GM13976 (cell line): ENCODE data around the gene RAX2.

Experiments used
- DNase-seq: peaks from one replicate; pipeline ENCODE4 v3.0.0; 2012; ENCODE audit warnings: low spot score
- in situ Hi-C: fragments of 300-500 bp; cut with MboI; formaldehyde crosslinking; loops from one replicate; pipeline ENCODE4 v1.12.0; 2022; ENCODE audit warnings: low sequenced_read_pairs, mixed read lengths, inconsistent platforms; ENCODE audit not compliant: unreplicated experiment
- TF ChIP-seq, protein P1 (sequence below): IDR thresholded peaks from 2 replicates; pipeline ENCODE4 v1.5.1; 2012; ENCODE audit warnings: borderline replicate concordance, mild to moderate bottlenecking; ENCODE audit not compliant: insufficient read depth; ENCODE audit errors: extremely low read depth, missing control alignments, control extremely low read depth

RAX2 gene

DNA sequence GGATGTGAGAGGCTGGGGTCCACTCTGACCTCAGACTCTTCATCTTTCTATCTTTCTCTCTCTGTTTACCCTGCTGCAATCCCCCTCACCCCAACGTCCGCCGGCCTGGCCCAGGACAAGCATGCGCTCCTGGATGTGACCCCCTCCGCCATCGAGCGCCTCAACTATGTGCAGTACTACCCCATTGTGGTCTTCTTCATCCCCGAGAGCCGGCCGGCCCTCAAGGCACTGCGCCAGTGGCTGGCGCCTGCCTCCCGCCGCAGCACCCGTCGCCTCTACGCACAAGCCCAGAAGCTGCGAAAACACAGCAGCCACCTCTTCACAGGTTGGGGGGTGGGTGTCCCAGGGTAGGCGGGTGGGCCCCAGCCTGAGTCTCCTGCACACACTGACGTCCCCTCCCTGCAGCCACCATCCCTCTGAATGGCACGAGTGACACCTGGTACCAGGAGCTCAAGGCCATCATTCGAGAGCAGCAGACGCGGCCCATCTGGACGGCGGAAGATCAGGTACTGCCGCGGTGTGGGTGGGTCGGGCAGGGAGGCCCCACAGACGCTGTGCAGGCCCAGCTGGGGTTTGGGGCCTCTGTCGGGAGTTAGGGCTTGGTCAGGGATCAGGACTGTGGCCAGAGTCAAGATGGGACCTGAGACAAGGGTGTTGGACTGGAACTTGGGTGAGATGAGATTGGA, 25.5 kb downstream of the RAX2 start:
- TF ChIP-seq, protein P1, sequence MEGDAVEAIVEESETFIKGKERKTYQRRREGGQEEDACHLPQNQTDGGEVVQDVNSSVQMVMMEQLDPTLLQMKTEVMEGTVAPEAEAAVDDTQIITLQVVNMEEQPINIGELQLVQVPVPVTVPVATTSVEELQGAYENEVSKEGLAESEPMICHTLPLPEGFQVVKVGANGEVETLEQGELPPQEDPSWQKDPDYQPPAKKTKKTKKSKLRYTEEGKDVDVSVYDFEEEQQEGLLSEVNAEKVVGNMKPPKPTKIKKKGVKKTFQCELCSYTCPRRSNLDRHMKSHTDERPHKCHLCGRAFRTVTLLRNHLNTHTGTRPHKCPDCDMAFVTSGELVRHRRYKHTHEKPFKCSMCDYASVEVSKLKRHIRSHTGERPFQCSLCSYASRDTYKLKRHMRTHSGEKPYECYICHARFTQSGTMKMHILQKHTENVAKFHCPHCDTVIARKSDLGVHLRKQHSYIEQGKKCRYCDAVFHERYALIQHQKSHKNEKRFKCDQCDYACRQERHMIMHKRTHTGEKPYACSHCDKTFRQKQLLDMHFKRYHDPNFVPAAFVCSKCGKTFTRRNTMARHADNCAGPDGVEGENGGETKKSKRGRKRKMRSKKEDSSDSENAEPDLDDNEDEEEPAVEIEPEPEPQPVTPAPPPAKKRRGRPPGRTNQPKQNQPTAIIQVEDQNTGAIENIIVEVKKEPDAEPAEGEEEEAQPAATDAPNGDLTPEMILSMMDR = no peak
- in situ Hi-C loops = no loop called here
- DNase-seq = no peak

DNA sequence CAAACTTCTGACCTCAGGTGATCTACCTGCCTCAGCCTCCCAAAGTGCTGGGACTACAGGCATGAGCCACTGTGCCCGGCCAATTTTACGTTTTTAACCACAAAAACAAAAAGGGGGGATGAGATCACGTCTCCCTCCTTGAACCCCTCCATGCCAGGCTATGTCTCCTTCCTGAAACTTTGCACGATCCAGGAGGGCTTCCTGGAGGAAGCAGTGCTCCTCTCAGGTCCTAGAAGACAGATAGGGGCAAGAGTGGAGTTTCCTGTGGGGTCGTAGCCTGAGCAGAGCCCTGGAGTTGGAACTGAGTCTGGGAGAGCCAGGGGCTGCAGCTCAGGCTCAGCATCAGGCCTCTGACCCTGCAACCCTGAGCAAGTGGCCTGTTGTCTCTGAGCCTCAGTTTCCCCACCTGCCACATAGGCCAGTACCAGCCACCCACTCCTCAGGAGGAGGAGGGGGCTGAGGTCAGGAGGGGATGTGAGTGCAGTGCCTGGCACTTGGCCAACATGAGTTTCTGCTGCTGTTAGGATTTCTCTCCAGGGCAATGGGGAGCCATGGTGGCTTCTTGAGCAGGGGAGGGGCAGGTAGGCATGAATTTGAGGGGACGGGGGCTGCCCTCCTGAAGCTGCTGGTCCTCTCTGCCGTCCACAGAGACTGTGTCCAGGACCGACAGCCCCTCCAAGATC, 26.5 kb downstream of the RAX2 start:
- in situ Hi-C loops = no loop called here
- no peak for DNase-seq
- TF ChIP-seq, protein P1 = no peak

- TF ChIP-seq, protein P1 = no peak
- in situ Hi-C loops = no loop called here
- no peak for DNase-seq
Observed at GRCh38 chr19:3743486-3743885, 28.5 kb downstream of the RAX2 start.

- no peak for DNase-seq
- in situ Hi-C loops = no loop called here
- TF ChIP-seq, protein P1 = no peak
Observed at GRCh38 chr19:3740431-3740830, 31.6 kb downstream of the RAX2 start.

DNA sequence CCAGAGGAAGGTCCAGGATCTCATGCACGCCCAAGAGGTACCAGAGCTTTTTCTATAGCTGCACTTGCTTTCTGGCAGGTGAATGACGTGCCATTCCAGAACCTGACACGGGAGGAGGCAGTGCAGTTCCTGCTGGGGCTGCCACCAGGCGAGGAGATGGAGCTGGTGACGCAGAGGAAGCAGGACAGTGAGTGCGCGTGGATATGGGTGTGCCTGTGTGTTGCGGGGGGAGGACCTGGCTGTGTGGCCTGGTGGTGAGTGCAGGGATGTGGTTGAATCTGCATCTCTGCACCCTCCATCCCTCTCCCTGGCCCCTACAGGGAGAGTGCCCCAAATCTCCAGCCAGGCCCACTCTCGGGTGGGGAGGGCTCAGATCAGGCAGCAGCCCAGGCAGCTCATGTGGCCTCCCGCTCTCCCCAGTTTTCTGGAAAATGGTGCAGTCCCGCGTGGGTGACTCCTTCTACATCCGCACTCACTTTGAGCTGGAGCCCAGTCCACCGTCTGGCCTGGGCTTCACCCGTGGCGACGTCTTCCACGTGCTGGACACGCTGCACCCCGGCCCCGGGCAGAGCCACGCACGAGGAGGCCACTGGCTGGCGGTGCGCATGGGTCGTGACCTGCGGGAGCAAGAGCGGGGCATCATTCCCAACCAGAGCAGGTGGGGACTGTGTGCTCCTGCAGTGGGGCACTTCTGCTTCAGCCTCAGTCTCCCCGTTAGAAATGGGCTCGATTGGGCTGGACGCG, 33.4 kb downstream of the RAX2 start:
- TF ChIP-seq, protein P1 = no peak
- in situ Hi-C loops = no loop called here
- no peak for DNase-seq

- no peak for DNase-seq
- in situ Hi-C loops = no loop called here
- TF ChIP-seq, protein P1 = no peak
Observed at GRCh38 chr19:3737487-3738205, 34.4 kb downstream of the RAX2 start.
